ENCODE measurements around the gene CASK.

DNA sequence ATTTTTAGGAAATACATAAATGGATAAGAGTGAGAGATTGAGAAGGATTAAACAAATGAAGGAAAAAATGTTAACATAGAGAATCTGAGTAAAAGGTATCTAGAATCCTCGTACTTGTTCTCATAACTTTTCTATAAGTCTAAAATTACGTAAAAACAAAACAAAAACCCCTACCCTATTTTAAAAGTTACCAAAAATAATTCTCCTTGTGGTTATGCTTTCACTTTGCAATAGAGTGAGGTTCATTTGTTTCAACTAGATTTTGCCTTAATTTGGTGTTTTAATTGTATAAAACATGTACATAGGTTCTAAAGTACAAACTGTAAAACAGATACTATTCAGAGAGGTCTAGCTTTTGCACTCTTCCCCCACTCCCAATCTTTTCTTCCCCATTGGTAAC is 238.4 kb downstream of the CASK start:
- TF ChIP-seq, protein P1, sequence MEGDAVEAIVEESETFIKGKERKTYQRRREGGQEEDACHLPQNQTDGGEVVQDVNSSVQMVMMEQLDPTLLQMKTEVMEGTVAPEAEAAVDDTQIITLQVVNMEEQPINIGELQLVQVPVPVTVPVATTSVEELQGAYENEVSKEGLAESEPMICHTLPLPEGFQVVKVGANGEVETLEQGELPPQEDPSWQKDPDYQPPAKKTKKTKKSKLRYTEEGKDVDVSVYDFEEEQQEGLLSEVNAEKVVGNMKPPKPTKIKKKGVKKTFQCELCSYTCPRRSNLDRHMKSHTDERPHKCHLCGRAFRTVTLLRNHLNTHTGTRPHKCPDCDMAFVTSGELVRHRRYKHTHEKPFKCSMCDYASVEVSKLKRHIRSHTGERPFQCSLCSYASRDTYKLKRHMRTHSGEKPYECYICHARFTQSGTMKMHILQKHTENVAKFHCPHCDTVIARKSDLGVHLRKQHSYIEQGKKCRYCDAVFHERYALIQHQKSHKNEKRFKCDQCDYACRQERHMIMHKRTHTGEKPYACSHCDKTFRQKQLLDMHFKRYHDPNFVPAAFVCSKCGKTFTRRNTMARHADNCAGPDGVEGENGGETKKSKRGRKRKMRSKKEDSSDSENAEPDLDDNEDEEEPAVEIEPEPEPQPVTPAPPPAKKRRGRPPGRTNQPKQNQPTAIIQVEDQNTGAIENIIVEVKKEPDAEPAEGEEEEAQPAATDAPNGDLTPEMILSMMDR (IDR thresholded peaks at IDR 0.05; ENCODE audit: low read depth, low read length, poor library complexity, severe bottlenecking): no peak
- no peak for TF ChIP-seq EZH2phosphoT487 (IDR thresholded peaks at IDR 0.05; ENCODE audit: borderline replicate concordance, low read length)
